ENCODE measurements around the gene MARCHF3.

The MARCHF3 gene

DNA sequence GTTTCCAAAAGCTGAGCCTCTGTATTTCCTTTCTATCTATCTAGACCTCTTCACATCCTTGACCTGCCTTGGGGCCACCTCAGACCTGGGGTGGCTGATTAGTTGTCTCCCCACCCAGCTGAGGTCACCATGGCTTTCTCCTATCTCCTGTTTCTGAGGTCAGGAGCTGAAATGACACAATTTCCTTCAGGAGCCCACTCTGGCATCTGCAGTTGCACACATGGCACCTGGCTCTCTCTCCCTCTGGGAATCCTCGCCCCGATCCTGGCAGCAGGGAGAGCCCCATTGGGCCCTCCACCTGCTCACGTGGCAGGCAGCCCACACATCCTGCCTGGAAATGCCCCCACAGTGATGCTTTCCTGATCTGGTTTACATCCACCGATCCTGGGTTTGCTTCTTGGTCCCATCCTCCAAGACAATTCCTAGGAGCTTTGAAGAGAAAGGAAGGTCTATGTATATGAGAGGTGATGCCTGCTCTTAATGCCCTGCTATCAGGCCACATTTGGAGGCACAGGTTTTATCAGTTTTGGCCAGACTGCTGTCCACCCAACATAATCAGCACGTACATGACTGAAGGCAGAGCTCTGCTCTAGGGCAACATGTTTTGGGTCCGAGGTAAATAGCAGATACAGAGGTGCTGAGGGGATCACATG is 53.7 kb downstream of the MARCHF3 start:
- no peak overlapping the region for H3K27ac ChIP-seq
- no peak overlapping the region for H3K4me3 ChIP-seq (ENCODE audit: low read depth, low read length)
- DNase-seq: no peak
- TF ChIP-seq, protein P1, sequence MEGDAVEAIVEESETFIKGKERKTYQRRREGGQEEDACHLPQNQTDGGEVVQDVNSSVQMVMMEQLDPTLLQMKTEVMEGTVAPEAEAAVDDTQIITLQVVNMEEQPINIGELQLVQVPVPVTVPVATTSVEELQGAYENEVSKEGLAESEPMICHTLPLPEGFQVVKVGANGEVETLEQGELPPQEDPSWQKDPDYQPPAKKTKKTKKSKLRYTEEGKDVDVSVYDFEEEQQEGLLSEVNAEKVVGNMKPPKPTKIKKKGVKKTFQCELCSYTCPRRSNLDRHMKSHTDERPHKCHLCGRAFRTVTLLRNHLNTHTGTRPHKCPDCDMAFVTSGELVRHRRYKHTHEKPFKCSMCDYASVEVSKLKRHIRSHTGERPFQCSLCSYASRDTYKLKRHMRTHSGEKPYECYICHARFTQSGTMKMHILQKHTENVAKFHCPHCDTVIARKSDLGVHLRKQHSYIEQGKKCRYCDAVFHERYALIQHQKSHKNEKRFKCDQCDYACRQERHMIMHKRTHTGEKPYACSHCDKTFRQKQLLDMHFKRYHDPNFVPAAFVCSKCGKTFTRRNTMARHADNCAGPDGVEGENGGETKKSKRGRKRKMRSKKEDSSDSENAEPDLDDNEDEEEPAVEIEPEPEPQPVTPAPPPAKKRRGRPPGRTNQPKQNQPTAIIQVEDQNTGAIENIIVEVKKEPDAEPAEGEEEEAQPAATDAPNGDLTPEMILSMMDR (IDR thresholded peaks at IDR 0.05; ENCODE audit: low read depth, low read length): no peak
- H3K27me3 ChIP-seq (ENCODE audit: insufficient read depth, low read depth, severe bottlenecking): no peaks in the 10 kb centered on the region
- no peaks in the 10 kb centered on the region for H3K9me3 ChIP-seq (ENCODE audit: severe bottlenecking)
- H3K36me3 ChIP-seq: no peaks in the 10 kb centered on the region

DNA sequence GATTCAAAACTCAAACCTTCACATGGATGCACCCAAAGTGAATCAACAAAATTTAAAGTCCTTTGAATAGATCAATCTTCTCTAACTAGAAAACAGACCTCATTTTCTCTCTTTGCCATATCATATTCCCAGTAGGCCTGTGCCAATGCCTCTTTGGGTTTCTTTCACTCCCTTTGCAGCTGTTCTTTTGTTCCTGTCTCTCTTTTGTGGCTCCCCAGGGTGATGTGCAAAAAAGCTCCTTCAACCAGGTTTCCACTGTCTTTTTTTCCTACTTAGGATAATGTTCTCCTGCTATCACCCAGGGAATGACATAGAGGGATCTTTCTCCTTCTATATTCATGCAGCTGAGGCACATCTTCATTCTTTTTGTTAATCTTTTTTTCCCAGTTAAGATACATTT is 54.6 kb downstream of the MARCHF3 start:
- H3K27ac ChIP-seq: no peak overlapping the region
- H3K4me3 ChIP-seq (ENCODE audit: low read depth, low read length): no peak overlapping the region
- H3K27me3 ChIP-seq (ENCODE audit: insufficient read depth, low read depth, severe bottlenecking): no peaks in the 10 kb centered on the region
- H3K36me3 ChIP-seq: no peaks in the 10 kb centered on the region
- TF ChIP-seq, protein P1 (IDR thresholded peaks at IDR 0.05; ENCODE audit: low read depth, low read length): no peak
- no peaks in the 10 kb centered on the region for H3K9me3 ChIP-seq (ENCODE audit: severe bottlenecking)
- no peak for DNase-seq

DNA sequence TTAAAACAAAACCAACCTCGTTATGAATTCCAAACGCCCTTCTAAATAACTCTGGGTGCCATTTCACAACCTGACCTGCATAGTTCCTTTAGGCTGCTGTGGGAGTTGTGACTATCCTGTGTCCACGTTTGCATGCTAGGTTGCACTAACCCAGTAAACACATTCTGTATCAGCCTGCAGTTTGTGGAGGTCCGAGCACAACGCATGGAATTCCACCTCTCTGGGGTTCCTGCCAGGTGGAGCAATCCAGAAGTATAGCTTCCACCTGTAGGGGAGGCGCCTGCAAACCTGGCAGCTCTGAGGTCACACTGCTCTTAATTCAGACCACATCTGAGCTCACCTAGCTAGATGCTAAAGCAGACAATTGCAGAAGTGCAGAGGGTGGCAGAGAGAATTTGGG is 57.2 kb downstream of the MARCHF3 start:
- Histone ChIP-seq H3K4me3 (ENCODE audit: low read depth, low read length) (no peak overlapping the region), H3K9me3 (ENCODE audit: severe bottlenecking) (no peaks in the 10 kb centered on the region), H3K36me3 (no peaks in the 10 kb centered on the region), H3K27me3 (ENCODE audit: insufficient read depth, low read depth, severe bottlenecking) (no peaks in the 10 kb centered on the region), H3K27ac (no peak overlapping the region)
- TF ChIP-seq, protein P1 (IDR thresholded peaks at IDR 0.05; ENCODE audit: low read depth, low read length): no peak
- DNase-seq: no peak

DNA sequence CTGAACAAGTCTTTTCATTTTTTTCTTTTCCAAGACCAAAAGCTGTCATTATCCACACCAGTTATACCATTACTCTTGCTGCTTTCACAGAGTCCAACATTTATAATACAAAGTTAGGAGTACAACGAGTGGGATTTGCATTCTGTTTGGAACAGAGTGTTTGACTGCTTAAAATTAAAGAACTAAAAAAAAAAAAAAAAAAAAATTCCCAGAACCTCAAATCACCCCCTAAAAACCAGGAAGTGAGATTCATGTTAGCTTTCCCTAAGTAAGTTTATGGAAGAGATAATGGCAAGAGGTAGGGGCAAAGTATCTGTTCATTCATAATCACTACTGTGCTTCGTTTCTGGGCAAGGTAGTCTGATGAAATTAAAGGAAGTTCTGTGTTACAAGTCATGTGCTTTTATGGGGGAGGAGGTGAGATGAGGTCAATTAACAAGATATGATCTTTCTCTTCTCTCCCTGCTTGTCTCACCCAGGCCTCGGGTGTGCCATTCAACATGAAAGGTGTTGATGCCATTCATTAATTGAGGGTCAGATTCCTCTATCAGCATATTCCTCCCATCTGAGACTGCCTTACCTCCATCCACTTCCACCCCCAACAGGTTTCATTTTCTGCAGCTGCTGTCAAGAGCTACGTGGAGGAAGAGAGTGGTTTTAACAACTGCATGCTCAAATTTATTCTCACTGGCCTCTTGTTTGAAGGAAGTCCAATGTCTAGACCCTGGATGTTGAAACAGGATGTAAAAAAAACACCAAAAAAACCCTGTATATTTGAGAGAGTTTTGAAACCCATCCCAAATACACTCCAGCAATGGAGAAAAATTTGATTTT is 58.1 kb downstream of the MARCHF3 start:
- no peaks in the 10 kb centered on the region for H3K27me3 ChIP-seq (ENCODE audit: insufficient read depth, low read depth, severe bottlenecking)
- no peak for DNase-seq
- H3K27ac ChIP-seq: no peak overlapping the region
- TF ChIP-seq, protein P1 (IDR thresholded peaks at IDR 0.05; ENCODE audit: low read depth, low read length): no peak
- H3K9me3 ChIP-seq (ENCODE audit: severe bottlenecking): no peaks in the 10 kb centered on the region
- H3K36me3 ChIP-seq: no peaks in the 10 kb centered on the region
- no peak overlapping the region for H3K4me3 ChIP-seq (ENCODE audit: low read depth, low read length)

DNA sequence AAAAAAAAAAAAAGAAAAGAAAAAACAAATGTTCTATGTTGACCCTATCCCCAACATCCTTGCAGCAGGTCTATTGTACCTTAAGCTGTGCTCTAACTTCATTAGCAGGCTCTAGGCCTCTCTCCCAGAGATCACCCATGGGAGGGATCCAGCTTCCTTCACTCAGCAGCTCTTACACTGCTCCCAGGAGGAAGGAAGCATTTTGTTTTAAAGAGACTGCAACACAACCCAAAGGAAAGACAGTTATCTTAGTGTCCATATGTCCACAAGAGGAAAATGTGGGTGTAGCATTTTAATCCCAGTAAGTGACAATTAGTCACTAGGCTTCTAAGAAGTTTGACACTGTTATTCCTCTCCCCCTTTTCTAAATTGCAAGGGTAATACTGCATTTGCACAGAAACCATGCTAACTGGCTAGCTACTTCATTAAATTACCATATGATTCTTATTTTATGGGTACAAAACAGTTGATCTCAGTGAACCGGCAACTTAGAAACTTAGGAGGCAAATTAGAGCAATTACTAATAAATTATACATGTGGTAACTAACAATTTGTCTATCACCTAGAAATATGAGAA is 58.8 kb downstream of the MARCHF3 start:
- Histone ChIP-seq H3K4me3 (ENCODE audit: low read depth, low read length) (no peak overlapping the region), H3K27ac (no peak overlapping the region), H3K9me3 (ENCODE audit: severe bottlenecking) (no peaks in the 10 kb centered on the region), H3K36me3 (no peaks in the 10 kb centered on the region), H3K27me3 (ENCODE audit: insufficient read depth, low read depth, severe bottlenecking) (no peaks in the 10 kb centered on the region)
- TF ChIP-seq, protein P1 (IDR thresholded peaks at IDR 0.05; ENCODE audit: low read depth, low read length): no peak
- DNase-seq: peak; percentile 9

Measured in WERI-Rb-1 (cell line).